ENCODE measurements around the gene FBXL3. TPM values are rescaled to one million over a fixed set of nuclear protein-coding genes. Genes with fewer than 3 reads are reported as not detected.

FBXL3 gene
- 39.1 and 41.1 TPM in 2 replicates for total RNA-seq (2014; rRNA removed)
- percentile 91 among the genes with signal in this experiment for Bru-seq, nascent RNA
- BruChase-seq, experiment 1, labeled RNA remaining after a 6-hour chase, result percentile 88 among the genes with signal in this experiment
- BruChase-seq, experiment 2, labeled RNA remaining after a 2-hour chase, result percentile 91 among the genes with signal in this experiment
- long read RNA-seq, transcript FBXL3-201 (5 exons, 3,503 nt), result major isoform, 81 of 113 reads
- long read RNA-seq, partial matches to known transcripts, result 1 of 113 reads
- long read RNA-seq, other reads (novel, unspliced or antisense), result 30 of 113 reads

GRCh38 chr13:77026861-77027621 lies at the start of gene FBXL3:
Gene FBXL3, minus strand, starts transcription at chr13:77027159. Its CDS starts 5,299 bp downstream, at chr13:77021860.
- H3F3A ChIP-seq (ENCODE audit: low read length, unreplicated experiment), result no peaks in the 10 kb centered on the region
- DNase-seq (peak; percentile 74), ATAC-seq (peak; percentile 61)
- peaks cover 41% of the 10 kb centered on the region for H3K4me1 ChIP-seq (ENCODE audit: insufficient read depth, low read length)
- H2AFZ ChIP-seq (ENCODE audit: low read length), result peak within 1 kb of the TSS; percentile 93
- CTCF ChIA-PET, result no interaction called here
- H3K27me3 ChIP-seq (ENCODE audit: low read length), result no peaks in the 10 kb centered on the region
- peak within 1 kb of the TSS; percentile 91 for H3K9ac ChIP-seq (ENCODE audit: low read length)
- no peaks in the 10 kb centered on the region for H3K9me2 ChIP-seq (replicated peaks; ENCODE audit: low read length)
- TF ChIP-seq EZH2phosphoT487 (IDR thresholded peaks at IDR 0.05; ENCODE audit: borderline replicate concordance, low read length), result no peak
- no peak for TF ChIP-seq EZH2 (IDR thresholded peaks at IDR 0.05; ENCODE audit: low read length, unreplicated experiment)
- TF ChIP-seq CTCF (conservative IDR thresholded peaks at IDR 0.05; ENCODE audit: low read depth, low read length), result no peak
- H3K4me2 ChIP-seq (ENCODE audit: low read length), result peak within 1 kb of the TSS; percentile 90
- H3K36me3 ChIP-seq (ENCODE audit: low read depth, low read length), result 0 out of 2 replicates have a peak, but pooled peaks cover 2% of the 10 kb centered on the region
- H3K9me3 ChIP-seq (ENCODE audit: low read length), result no peaks in the 10 kb centered on the region
- H3K4me3 ChIP-seq (ENCODE audit: low read length), result peak within 1 kb of the TSS; percentile 96
- POLR2A ChIA-PET (ENCODE audit: unreplicated experiment), result interaction anchor here (0.7 kb wide), 1 partner anchor 299 kb away, joined by 11 read pairs; no protein-coding TSS in a partner anchor
- peak within 1 kb of the TSS; percentile 75 for H3K27ac ChIP-seq (ENCODE audit: low read length)
- no TSS peak for BruUV-seq (replicated peaks)
- H4K20me1 ChIP-seq (ENCODE audit: low read length), result peaks cover 39% of the 10 kb centered on the region
- intact Hi-C loops (cut with micrococcal nuclease), result no loop called here
- peaks cover 44% of the 10 kb centered on the region for H3K79me2 ChIP-seq (ENCODE audit: low read length)

GRCh38 chr13:77067519-77067918 lies 40.6 kb upstream of the FBXL3 start:
- peaks cover 8% of the 10 kb centered on the region for H3K36me3 ChIP-seq (ENCODE audit: low read depth, low read length)
- CTCF ChIA-PET, result no interaction called here
- BruUV-seq (replicated peaks), result no TSS peak
- POLR2A ChIA-PET (ENCODE audit: unreplicated experiment), result no interaction called here
- no peak overlapping the region for H2AFZ ChIP-seq (ENCODE audit: low read length)
- H3K4me3 ChIP-seq (ENCODE audit: low read length), result no peak overlapping the region
- H4K20me1 ChIP-seq (ENCODE audit: low read length), result no peaks in the 10 kb centered on the region
- no peak overlapping the region for H3K4me2 ChIP-seq (ENCODE audit: low read length)
- H3K79me2 ChIP-seq (ENCODE audit: low read length), result no peaks in the 10 kb centered on the region
- no peak overlapping the region for H3K9ac ChIP-seq (ENCODE audit: low read length)
- intact Hi-C loops (cut with micrococcal nuclease), result no loop called here
- H3K4me1 ChIP-seq (ENCODE audit: insufficient read depth, low read length), result no peaks in the 10 kb centered on the region
- no peaks in the 10 kb centered on the region for H3K27me3 ChIP-seq (ENCODE audit: low read length)
- DNase-seq (no peak), ATAC-seq (no peak)
- no peaks in the 10 kb centered on the region for H3K9me3 ChIP-seq (ENCODE audit: low read length)
- TF ChIP-seq CTCF (conservative IDR thresholded peaks at IDR 0.05; ENCODE audit: low read depth, low read length) (no peak), EZH2 (IDR thresholded peaks at IDR 0.05; ENCODE audit: low read length, unreplicated experiment) (no peak), EZH2phosphoT487 (IDR thresholded peaks at IDR 0.05; ENCODE audit: borderline replicate concordance, low read length) (no peak)
- no peaks in the 10 kb centered on the region for H3K9me2 ChIP-seq (replicated peaks; ENCODE audit: low read length)
- H3K27ac ChIP-seq (ENCODE audit: low read length), result no peak overlapping the region
- H3F3A ChIP-seq (ENCODE audit: low read length, unreplicated experiment), result no peaks in the 10 kb centered on the region
